ENCODE results near the gene HSD17B10. TPM values are rescaled to one million over a fixed set of nuclear protein-coding genes. Genes with fewer than 3 reads are reported as not detected.

The HSD17B10 gene
- 46.7 TPM for total RNA-seq
- long read RNA-seq, transcript HSD17B10-201 (6 exons, 960 nt): major isoform, 14 of 20 reads
- long read RNA-seq, partial matches to known transcripts: 3 of 20 reads
- long read RNA-seq, other reads (novel, unspliced or antisense): 0 of 20 reads

GRCh38 chrX:53433651-53434639 lies at the start of gene HSD17B10:
Gene HSD17B10, minus strand, starts transcription at chrX:53434370. Its CDS starts 25 bp downstream, at chrX:53434345.
- Histone ChIP-seq H3K4me1 (no peaks in the 10 kb centered on the region), H3K4me3 (peak within 1 kb of the TSS; percentile 69), H3K27ac (peak within 1 kb of the TSS; percentile 71), H3K36me3 (peaks cover 5% of the 10 kb centered on the region), H3K9me3 (no peaks in the 10 kb centered on the region), H3K27me3 (no peaks in the 10 kb centered on the region)
- ATAC-seq (peak; percentile 100), DNase-seq (peak; percentile 96)
- intact Hi-C loops (cut with DNase I): no loop called here
- TF ChIP-seq, protein P1, sequence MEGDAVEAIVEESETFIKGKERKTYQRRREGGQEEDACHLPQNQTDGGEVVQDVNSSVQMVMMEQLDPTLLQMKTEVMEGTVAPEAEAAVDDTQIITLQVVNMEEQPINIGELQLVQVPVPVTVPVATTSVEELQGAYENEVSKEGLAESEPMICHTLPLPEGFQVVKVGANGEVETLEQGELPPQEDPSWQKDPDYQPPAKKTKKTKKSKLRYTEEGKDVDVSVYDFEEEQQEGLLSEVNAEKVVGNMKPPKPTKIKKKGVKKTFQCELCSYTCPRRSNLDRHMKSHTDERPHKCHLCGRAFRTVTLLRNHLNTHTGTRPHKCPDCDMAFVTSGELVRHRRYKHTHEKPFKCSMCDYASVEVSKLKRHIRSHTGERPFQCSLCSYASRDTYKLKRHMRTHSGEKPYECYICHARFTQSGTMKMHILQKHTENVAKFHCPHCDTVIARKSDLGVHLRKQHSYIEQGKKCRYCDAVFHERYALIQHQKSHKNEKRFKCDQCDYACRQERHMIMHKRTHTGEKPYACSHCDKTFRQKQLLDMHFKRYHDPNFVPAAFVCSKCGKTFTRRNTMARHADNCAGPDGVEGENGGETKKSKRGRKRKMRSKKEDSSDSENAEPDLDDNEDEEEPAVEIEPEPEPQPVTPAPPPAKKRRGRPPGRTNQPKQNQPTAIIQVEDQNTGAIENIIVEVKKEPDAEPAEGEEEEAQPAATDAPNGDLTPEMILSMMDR (IDR thresholded peaks at IDR 0.05): no peak

DNA sequence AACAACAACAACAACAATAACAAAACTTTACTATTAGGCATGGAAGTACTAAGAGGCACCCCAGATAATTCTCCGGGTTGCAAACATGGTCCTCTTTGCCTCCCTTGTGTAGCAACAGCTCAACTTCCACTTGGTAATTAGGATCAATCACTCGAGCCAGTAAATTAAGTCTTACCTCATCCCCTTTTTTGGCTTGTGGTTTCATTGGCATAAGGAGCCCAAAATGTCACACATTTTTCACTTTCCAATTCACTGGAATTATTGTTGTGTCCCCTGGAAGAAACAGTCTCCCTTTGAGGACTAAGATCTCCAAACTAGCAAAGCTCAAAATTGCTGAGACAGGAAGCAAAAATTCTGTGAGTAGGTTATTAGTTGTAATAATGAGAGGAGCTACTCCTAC lies 49.2 kb upstream of the HSD17B10 start:
- no peak overlapping the region for H3K27ac ChIP-seq
- DNase-seq: no peak
- intact Hi-C loops (cut with DNase I): no loop called here
- TF ChIP-seq, protein P1 (IDR thresholded peaks at IDR 0.05): no peak
- no peak for ATAC-seq
- H3K36me3 ChIP-seq: no peaks in the 10 kb centered on the region
- H3K27me3 ChIP-seq: no peaks in the 10 kb centered on the region
- no peak overlapping the region for H3K4me3 ChIP-seq
- no peaks in the 10 kb centered on the region for H3K9me3 ChIP-seq
- H3K4me1 ChIP-seq: no peaks in the 10 kb centered on the region

DNA sequence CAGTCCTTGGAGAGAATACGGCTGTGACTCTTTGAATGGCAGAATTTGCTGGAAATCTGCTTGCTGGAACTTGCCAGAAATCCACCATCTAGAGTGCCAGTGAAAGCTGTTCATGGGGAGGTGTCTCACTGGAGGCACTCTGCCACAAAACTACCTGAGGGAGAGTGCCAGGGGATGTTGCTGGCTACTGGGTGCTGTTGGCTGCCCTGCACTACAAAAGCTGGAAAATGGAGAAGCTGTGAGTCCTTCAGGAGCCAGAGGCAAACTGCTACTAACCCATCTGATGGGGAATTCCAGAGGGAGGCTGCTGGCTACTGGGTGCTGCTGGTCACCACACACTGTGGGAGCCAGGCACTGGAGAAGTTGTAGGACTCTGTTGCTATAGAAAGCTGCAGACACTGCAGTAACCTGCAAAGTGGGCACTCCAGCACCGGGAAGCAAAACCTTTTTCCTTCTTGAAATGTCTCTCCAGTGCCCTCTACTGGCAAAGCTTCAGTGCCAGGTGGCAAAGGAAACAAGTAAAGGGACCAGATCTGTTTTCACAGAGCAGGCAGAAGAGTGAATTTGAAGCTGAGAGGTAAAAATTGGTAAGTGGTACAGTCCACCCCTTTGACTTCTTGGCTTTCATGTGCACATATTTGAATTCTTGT lies 47.8 kb upstream of the HSD17B10 start:
- Histone ChIP-seq H3K27me3 (no peaks in the 10 kb centered on the region), H3K4me3 (no peak overlapping the region), H3K9me3 (no peaks in the 10 kb centered on the region), H3K27ac (no peak overlapping the region), H3K36me3 (no peaks in the 10 kb centered on the region), H3K4me1 (no peaks in the 10 kb centered on the region)
- intact Hi-C loops (cut with DNase I): no loop called here
- TF ChIP-seq, protein P1 (IDR thresholded peaks at IDR 0.05): peak; percentile 58
- peak; percentile 85 for ATAC-seq
- peak; percentile 57 for DNase-seq

DNA sequence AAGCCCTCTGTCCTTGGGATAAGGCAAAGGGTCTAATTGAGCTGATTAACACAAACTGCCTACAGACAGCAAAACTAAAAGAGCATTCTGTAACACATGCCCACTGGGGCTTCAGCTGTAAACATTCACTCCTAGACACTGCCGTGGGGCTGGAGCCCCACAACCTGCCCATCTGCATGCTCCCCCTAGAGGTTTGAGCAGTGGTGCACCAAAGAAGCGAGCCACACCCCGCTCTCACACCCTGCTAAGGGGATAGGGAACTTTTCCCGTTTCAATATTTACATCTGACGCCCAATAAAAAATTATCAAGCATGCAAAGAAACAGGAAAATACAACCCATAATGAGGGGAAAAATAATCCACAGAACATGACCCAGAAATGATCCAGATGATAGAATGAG lies 46.9 kb upstream of the HSD17B10 start:
- Histone ChIP-seq H3K4me1 (no peaks in the 10 kb centered on the region), H3K9me3 (no peaks in the 10 kb centered on the region), H3K27me3 (no peaks in the 10 kb centered on the region), H3K4me3 (no peak overlapping the region), H3K27ac (no peak overlapping the region), H3K36me3 (no peaks in the 10 kb centered on the region)
- no peak for DNase-seq
- ATAC-seq: no peak
- intact Hi-C loops (cut with DNase I): no loop called here
- TF ChIP-seq, protein P1 (IDR thresholded peaks at IDR 0.05): peak; percentile 20

DNA sequence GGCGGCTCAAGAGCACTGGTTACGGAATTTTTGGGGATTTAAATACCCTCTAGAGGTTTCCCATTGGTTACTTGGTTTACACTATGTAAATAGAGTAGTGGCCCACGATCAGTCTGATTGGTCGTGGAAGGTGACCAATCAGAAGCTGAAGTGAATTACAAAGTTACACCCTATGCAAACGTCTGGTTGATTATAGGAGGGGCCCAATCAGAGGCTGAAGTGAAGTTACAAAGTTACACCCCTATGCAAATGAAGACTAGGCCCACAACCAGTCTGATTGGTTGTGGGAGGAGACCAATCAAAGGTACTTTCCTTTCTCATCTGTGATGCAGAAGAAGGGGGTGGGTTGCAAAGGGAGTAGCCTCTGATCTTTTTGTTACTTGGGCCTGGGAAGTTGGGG lies 45.1 kb upstream of the HSD17B10 start:
- Histone ChIP-seq H3K9me3 (no peaks in the 10 kb centered on the region), H3K27me3 (no peaks in the 10 kb centered on the region)
- intact Hi-C loops (cut with DNase I): no loop called here

More for the DNA sequence above, 45.1 kb upstream of the HSD17B10 start:
- TF ChIP-seq, protein P1 (IDR thresholded peaks at IDR 0.05): no peak
- Histone ChIP-seq H3K4me3 (no peak overlapping the region), H3K4me1 (no peaks in the 10 kb centered on the region), H3K27ac (no peak overlapping the region), H3K36me3 (no peaks in the 10 kb centered on the region)
- ATAC-seq: no peak
- DNase-seq: no peak
